Left renal pelvis (tissue), 4 donors: ENCODE results near the gene KAT8. TPM values are rescaled to one million over a fixed set of nuclear protein-coding genes. Genes with fewer than 3 reads are reported as not detected.

Source experiments
- DNase-seq, 4 donors: peaks; one replicate each; pipeline ENCODE4 v3.0.0-alpha.2; 2013; ENCODE audit warnings: low read depth in 4 of 4, low spot score in 3 of 4
- polyA plus RNA-seq, 4 donors: library from polyadenylated mRNA; unstranded; fragments of 120-200 nt; gene quantifications; one replicate each; pipeline ENCODE4 v1.2.1, GENCODE V29; 2013; ENCODE audit not compliant: insufficient read length in 4 of 4

Gene KAT8
- polyA plus RNA-seq, 4 donors, result 54.1 to 80.2 (median 62.6) TPM

DNA sequence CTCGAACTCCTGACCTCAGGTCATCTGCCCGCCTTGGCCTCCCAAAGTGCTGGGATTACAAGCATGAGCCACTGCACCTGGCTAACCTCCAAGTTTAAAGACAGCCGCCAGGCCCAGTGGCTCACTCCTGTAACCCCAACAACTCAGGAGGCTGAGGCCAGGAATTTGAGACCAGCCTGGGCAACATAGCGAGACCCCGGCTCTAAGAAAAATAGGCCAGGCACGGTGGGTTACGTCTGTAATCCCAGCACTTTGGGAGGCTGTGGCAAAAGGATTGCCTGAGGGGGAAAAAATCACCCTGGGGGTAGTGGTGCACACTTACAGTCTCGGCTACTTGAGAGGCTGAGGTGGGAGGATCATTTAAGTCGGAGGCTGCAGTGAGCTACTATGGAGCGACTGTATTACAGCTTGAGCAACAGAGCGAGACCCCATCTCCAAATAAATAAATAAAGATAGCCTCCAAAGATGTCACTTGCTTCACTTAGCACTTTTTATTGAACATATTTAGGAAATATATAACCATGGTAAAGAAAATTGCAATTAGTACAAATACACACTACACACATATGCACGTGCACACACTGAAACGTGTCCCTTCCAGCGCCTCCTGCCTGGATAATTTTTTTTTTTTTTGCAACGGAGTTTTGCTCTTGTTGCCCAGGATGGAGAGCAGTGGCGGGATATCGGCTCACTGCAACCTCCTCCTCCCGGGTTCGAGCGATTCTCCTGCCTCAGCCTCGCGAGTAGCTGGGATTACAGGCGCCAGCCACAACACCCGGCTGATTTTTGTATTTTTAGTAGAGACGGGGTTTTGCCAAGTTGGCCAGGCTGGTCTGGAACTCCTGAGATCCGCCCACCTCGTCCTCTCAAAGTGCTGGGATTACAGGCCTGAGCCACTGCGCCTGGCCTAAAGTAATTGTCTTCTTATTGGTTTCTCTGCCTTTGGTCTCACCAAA lies 10.7 kb upstream of the KAT8 start:
- DNase-seq, result no peak

DNA sequence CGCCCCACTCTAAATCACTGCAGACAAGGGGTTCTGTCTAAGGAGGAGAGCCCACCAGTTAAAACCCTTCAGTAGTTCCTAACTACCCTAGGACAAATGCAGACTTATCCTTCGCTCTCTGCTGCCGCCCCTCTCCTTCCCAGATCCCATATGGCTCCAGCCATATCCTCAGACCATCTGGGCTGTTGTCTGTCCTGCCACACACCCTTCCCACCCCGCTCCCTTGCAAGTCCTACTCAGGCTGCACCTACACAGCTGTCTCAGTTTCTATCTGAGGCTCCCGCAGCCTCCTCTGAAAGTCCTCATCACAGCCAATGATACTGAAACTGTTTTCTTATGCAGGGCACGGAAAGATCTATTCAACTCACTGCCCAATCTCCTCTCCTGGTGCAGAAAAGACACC lies 10.0 kb upstream of the KAT8 start:
- DNase-seq, result no peak

DNA sequence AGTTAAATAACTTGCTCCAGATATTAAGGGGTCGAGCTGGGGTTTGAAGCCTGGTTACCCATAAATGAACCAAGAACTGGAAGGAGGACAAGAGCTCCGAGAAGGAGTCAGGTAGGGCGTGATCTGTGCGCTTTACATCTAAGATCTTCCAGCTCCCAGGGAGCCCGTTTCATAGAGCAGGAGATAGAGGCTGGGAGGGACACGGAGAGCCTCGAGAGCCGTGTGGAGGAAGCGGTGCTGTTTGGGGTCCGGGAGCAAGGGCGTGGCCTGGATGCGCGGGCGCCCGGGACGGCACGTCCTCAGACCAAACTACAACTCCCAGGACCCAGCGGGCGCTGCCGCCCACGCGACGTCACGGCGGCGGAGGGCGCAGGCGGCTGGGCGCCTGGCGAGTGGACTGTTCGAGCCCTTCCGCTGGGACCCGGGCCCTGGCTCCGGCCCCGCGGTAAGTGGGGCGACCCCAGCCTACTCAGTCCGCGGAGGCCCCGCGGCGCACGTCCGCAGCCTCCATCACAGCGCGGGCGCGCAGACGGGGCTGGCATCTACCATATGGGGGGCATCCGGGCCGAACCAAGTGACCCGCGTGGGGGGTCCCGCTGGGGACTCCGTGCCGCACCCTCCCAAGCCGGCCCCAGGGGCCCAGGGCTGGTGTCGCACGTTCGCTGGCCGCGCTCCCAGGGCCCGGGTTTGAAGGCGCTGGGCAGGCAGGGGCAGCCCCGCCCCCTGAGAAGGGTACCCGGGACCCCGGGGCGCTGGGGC lies 9.2 kb upstream of the KAT8 start, which contains the start of gene BCKDK:
BCKDK (plus strand) TSS at position 352 of the 759 bp plus-strand sequence. CDS start 838 bp downstream, outside the sequence.
- no peak for DNase-seq

DNA sequence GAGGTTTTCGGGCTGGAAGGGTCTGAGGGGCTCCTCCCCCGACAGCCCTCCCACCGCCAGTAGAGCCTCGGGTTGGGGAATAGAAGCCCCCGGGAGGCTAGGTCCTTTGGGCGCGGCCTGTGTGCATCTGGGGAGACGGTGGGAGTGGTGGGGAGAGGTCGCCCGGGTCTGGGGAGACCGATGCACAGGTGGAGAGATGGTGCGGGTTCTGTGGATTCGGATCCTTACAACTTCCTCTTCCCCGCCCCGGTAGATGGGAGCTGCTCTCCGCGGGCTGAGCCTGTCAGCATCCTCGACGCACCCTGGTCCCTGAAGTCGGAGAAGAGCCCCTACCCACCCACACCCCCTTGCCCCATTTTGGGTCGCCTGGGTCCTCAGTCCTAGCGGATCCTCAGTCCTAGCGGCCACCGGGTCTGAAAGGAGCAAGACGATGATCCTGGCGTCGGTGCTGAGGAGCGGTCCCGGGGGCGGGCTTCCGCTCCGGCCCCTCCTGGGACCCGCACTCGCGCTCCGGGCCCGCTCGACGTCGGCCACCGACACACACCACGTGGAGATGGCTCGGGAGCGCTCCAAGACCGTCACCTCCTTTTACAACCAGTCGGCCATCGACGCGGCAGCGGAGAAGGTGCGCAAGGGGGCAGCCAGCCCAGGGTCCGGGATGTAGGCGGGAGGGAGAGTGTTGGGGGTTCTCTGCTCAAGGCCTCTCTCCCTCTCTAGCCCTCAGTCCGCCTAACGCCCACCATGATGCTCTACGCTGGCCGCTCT lies 8.5 kb upstream of the KAT8 start:
- no peak for DNase-seq

DNA sequence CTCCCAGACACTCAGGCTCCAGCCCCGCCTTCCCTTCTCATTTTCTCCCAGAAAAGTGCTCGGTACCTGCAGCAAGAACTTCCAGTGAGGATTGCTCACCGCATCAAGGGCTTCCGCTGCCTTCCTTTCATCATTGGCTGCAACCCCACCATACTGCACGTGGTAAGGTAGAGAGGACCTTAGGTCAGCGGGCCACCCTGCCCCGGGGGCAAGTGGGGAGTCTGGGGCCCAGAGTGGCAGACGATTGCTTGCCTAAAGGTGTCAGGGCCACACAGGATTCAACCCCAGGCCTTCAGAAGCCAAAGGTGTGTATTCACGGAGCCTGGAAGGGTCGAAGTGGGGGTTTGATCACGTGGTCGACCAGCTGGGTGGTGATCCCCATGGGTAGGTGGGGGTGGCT lies 7.8 kb upstream of the KAT8 start:
- DNase-seq, result no peak

DNA sequence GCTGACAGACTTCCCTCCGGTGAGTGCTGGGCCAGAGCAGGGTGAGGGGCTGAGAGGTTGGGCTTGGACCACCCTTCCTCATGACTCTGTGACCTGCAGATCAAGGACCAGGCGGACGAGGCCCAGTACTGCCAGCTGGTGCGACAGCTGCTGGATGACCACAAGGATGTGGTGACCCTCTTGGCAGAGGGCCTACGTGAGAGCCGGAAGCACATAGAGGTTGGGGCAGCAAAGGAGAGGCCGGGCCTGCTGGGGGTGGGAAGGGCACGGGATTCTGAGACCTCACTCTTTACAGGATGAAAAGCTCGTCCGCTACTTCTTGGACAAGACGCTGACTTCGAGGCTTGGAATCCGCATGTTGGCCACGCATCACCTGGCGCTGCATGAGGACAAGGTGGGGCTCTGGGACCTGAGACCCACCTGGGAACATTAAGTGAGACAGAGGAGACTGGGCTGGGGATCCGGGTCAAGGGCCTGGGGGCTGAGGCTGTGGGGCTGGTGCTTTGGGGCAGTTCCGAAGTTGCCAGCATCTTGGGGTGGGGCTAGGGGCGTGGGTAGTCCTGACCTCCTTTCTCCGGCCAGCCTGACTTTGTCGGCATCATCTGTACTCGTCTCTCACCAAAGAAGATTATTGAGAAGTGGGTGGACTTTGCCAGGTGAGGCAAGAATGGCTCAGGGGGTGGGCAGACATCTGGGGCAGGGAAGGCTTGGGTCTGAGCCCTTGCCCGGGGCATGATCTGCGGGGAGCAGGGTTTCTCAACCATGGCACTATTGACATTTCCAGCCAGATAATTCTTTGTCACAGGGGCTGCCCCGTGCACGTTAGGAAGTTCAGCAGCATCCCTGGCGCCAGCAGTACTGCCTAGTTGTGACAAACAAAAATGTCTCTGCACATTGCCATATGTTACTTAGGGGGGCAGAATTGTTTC lies 7.1 kb upstream of the KAT8 start:
- no peak for DNase-seq

DNA sequence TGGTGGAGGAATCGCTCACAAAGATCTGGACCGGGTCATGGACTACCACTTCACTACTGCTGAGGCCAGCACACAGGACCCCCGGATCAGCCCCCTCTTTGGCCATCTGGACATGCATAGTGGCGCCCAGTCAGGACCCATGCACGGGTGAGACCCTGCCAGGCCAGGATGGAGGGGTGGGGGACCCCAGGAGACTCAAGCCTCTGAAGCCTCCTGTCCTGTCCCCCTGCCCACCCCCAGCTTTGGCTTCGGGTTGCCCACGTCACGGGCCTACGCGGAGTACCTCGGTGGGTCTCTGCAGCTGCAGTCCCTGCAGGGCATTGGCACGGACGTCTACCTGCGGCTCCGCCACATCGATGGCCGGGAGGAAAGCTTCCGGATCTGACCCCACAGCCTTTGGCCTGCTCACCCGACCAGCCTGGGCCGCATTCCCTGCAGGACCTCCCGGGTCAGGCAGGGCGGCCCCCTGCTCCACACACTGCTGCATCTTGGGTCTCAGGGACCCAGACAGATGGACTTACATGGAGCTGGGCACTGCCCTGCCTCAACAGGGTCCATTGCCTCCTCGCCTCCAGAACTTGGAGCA lies 5.5 kb upstream of the KAT8 start:
- DNase-seq, result no peak

DNA sequence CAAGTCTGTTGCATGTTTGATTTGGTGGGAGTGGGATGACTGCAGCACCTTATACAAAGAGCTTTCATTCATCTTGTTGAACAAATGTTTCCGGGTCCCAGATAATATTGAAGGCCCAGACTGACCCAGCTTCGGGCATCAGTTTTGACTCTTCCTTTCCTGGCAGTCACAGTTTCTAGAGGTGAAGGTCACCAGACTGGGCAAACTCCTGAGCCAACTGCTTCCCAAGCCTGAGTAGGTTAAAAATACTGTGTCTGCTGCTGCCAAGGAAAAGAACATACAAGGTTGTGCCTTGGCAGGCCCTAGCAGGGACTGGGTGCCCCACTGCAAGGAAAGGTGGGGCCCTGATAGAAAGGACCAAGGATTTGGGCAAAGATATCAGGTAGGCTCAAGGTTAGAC lies 4.8 kb upstream of the KAT8 start:
- no peak for DNase-seq

DNA sequence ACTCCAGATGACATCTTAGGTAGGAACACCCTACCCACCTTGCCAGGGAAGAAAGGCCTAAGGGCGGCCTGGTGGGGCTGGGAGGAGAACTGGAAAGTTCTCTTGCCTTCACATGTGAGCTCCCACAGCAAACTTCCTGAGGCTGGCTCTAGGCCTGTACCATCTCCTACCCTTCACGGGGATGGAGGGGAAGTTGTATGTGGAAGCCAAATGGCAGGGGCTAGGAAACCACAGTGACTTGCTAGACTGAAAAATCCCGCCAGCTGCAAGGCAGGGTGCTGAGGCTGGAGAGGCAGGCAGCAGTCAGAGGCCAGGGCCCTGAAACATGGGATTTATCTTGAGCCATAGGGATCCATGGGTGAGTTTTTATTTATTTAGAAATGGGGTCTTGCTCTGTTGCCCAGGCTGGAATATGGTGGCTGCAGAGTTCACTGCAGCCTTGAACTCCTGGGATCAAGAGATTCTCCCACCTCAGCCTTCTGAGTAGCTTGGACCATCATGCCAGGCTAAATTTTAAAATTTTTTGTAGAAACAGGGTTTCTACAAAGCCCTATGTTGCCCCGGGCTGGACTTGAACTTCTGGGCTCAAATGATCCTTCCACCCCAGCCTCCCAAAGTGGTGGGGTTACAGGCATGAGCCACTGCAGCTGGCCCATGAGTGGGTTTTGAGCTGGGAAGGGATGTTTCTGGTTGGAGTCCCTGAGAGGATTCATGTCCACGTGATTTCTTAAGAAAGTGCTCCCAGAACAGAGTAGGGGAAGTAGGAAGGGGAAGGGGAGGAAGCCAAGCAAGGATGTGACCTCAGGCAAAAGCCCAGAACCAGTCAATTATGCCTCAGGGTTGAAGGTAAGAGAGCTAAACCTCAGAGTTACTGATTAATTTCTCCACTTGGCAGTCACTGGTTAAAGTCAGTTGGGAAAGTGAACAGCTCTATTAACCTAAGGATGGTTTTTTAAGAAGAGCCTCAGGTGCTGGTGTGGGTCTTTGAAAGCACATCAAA lies 4.0 kb upstream of the KAT8 start:
- DNase-seq, result no peak

DNA sequence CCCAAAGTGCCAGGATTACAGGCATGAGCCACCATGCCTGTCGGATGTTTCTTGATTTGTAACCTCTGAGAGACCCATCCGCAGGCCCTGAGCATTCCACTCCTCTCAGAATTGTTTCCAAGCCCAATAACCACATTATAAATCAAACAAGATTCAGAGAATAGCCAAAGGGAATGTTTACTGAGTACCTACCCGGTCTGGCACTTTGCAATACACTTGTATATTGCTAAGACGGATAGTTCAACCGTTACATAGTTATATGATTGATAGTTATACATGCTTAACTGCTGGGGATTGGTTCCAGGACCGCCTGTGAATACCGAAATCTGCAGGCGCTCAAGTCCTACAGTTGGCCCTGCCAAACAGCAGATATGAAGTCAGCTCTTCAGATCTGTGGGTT lies 3.0 kb upstream of the KAT8 start:
- DNase-seq, result no peak

DNA sequence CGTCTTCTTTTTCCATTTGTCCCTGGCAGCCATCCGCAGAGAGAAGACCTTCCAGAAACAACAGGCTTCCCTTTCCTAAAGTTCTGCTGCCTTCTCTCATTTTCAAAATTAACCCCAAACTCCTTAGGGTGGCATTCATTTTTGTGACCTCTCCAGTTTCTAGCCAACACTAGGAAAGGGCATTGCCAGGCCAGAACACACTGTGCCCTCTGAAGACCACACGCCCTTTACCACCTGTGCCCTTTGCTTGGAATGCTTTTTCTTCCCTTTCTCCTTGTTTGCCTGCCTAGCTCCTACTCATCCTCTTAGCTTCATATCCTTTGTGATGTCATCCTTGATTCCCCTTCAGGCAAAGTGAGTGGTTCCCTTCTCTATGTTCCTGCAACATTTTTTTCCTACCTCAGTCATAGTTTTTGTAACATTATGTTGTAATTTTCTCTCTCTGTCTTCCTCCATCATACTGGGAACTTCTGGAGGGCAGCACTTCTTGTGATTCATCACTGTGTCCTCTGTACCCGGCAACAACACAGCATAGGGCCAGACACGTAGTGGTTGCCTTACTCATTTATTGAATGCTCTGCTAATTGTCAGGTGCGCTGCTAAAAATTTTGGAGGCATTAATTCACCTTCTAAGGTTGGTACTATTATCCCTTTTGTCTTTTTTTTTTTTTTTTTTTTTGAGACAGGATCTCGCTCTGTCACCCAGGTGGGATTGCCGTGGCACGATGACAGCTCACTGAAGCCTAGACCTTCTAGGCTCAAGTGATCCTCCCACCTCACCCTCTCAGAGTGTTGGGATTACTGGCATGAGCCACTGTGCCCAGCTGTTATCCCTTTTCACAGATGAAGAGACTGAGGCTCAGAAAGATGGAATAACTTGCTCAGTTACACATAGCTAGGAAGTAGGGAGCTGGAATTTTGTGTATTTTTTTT lies 1.0 kb downstream of the KAT8 start:
- DNase-seq, result no peak

DNA sequence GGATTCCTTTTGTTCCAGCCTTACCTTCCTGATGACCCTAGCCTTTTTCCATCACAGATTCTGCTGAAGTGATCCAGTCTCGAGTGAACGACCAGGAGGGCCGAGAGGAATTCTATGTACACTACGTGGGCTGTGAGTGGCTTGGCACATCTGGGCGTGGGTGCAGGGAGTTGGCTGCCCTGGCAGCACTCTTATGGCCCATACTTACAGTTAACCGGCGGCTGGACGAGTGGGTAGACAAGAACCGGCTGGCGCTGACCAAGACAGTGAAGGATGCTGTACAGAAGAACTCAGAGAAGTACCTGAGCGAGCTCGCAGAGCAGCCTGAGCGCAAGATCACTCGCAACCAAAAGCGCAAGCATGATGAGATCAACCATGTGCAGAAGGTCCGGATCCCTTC lies 2.7 kb downstream of the KAT8 start:
- no peak for DNase-seq

DNA sequence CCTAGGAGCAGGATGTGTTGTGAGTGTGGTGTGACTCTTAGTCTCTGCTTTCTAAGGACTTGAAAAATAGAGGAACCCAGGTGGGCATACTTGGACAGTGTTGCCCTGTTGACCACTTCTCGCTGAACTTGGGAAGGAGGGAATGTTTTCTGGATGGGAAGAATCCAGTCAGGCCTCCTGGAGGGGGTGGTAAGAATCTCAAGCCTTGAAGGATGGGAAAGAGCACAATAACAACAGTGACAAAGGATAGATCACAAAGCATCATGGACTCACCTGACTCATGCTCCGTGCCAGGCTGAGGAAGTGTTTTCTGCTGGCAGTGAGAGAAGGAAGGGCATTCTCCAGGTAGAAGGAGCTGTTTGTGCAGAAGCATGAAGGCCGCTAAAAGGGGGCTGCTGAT lies 8.4 kb downstream of the KAT8 start:
- no peak for DNase-seq

DNA sequence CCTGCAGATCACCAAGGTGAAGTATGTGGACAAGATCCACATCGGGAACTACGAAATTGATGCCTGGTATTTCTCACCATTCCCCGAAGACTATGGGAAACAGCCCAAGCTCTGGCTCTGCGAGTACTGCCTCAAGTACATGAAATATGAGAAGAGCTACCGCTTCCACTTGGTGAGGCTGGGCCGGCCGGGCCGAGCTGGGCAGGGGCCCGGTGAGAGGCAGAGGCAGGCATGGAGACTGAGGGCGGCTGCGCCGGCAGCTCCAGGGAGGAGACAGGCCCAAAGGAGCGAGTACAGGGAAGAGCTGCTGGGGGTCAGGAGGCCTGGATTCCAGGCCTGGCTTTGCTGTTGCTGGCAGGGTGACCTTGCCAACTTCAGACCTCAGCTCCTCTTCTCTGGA lies 9.7 kb downstream of the KAT8 start:
- DNase-seq, result no peak

DNA sequence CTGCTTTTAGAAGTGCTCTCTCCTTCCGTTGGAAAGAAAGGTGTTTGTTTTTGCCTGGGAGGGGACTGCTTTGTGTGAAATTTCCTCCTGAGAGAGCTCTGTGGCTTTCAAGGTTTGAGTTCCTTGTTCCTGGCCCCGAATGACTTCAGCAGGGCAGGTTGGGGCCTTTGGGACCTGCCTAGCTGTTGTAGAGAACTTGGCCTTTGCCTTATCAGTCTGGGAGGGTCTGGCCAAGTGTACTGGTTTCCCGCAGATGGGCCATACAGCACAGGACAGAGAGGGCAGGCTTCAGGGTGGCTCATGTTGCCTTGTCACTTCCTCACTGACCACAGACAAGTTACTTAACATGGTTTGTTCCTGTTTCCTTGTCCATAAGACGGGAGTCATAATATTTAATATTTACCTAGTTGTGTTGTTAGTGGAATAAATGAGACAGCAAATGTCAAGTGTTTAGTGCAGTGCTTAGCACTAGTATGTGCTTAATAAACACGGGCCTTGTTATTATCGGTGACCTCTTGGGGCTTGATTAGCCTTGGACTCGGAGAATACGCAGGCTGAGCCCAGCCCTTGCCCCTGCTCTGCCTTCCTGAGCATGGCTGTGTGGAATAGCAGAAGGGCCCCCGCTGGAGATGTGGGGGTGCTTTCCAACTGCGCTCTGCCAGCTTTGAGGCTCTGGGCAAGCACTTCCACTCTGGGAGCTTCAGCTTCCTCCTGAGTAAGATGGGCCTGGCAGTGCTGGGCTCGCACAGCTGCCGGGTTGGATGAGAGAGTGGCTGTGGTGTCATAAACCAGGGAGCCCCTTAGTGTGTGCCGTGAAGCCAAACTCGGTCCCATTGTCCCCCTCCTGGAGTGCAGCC lies 11.5 kb downstream of the KAT8 start:
- no peak for DNase-seq

DNA sequence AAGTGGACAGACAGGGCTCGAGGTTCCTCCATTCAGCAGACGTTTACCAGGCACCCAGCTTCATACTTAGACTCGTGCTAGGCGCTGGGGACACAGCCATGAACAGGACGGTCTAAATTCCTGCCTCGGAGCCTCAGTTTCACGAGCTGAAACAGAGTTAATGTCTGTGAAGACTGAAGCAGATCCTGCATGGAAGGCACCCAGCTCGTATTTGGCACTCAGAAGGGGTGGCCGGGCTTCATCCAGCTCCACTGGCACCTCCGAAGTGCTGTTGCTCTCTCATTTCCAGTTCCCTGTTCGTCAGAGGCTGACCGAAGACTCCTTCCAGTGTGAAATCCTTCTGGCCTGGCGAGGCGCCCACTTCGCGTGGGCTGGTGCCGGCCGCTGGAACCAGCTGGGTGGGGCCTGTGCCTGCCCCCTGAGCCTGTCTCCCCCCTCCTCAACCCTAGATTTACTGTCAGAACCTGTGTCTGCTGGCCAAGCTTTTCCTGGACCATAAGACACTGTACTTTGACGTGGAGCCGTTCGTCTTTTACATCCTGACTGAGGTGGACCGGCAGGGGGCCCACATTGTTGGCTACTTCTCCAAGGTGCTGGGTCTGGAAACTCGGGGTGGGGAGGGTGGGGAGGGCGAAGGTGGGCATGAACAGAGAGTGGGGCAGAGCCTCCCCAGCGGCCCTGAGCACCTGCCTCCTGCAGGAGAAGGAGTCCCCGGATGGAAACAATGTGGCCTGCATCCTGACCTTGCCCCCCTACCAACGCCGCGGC lies 12.3 kb downstream of the KAT8 start:
- DNase-seq, result no peak
